NCI-H446 (cell line): ENCODE measurements around the gene TXNRD1.
"Not testable (repeated sequence)": the region's sequence is repeated elsewhere in the genome, so short reads cannot be mapped to it uniquely, and the experiment has no call there.

Experiments used
- DNase-seq, 2 experiments: peaks; one replicate each; lab custom pipeline; 2025; lab: John Stamatoyannopoulos, UW

The TXNRD1 gene

GRCh38 chr12:104304261-104305009 is 88.9 kb downstream of the TXNRD1 start:
- no peak for DNase-seq

- DNase-seq, result no peak
Observed at GRCh38 chr12:104305349-104305748, 89.8 kb downstream of the TXNRD1 start.

- no peak for DNase-seq
Observed at GRCh38 chr12:104306376-104306775, 90.8 kb downstream of the TXNRD1 start.

- no peak for DNase-seq
Observed at GRCh38 chr12:104306943-104307654, 91.5 kb downstream of the TXNRD1 start.

- no peak for DNase-seq
Observed at GRCh38 chr12:104307655-104308000, 92.0 kb downstream of the TXNRD1 start.

- DNase-seq, result no peak
Observed at GRCh38 chr12:104309446-104309993, 93.9 kb downstream of the TXNRD1 start.

GRCh38 chr12:104310751-104311633 is 95.4 kb downstream of the TXNRD1 start:
- DNase-seq, result no peak

- DNase-seq, result no peak
Observed at GRCh38 chr12:104312202-104312601, 96.6 kb downstream of the TXNRD1 start.

- DNase-seq, result no peak
Observed at GRCh38 chr12:104312654-104313053, 97.1 kb downstream of the TXNRD1 start.

- no peak for DNase-seq
Observed at GRCh38 chr12:104313568-104314241, 98.1 kb downstream of the TXNRD1 start.

- DNase-seq, result no peak
Observed at GRCh38 chr12:104314242-104314614, 98.6 kb downstream of the TXNRD1 start.

- DNase-seq, result no peak
Observed at GRCh38 chr12:104315326-104316224, 100.0 kb downstream of the TXNRD1 start.

- no peak for DNase-seq
Observed at GRCh38 chr12:104316936-104317335, 101.4 kb downstream of the TXNRD1 start.

- DNase-seq, result no peak
Observed at GRCh38 chr12:104317538-104318210, 102.1 kb downstream of the TXNRD1 start.

- DNase-seq, result no peak
Observed at GRCh38 chr12:104319028-104319427, 103.4 kb downstream of the TXNRD1 start.

GRCh38 chr12:104319918-104320626 is 104.5 kb downstream of the TXNRD1 start:
- DNase-seq, result no peak

GRCh38 chr12:104320627-104321024 is 105.0 kb downstream of the TXNRD1 start:
- no peak for DNase-seq

GRCh38 chr12:104321949-104322348 is 106.4 kb downstream of the TXNRD1 start:
- DNase-seq, result no peak

- not testable (repeated sequence) for DNase-seq
Observed at GRCh38 chr12:104322533-104322932, 107.0 kb downstream of the TXNRD1 start.
